ENCODE measurements around the gene RPS24. TPM values are rescaled to one million over a fixed set of nuclear protein-coding genes. Genes with fewer than 3 reads are reported as not detected.

Gene RPS24
- total RNA-seq, 4 donors from 2014 or later = 2,501 to 3,845 (median 3,318) TPM

DNA sequence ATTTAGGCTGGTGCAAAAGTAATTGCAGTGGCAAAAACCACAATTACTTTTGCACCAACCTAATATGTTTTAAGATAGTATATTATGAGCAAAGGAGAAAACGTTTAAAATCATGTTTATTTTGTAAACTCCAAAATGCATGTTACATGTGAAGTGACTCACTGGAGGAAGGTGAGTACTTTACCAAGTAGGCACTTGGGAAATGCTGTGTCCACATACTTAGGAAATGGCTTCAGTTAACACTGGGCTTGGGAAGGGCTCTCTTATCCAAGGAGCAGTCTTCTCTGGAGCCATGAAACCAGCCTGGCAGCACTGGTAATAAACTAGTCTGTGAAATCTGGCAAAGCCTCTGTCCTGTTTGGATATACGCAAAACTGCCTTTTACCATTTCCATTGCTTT is 4.4 kb downstream of the RPS24 start:
- intact Hi-C loops (cut with DNase I; ENCODE audit: low total_unique reads) = no loop called here
- TF ChIP-seq CTCF (IDR thresholded peaks at IDR 0.05) (no peak), POLR2A (IDR thresholded peaks at IDR 0.05) (no peak)
- DNase-seq (ENCODE audit: low spot score in 2 of 2) = no peak

DNA sequence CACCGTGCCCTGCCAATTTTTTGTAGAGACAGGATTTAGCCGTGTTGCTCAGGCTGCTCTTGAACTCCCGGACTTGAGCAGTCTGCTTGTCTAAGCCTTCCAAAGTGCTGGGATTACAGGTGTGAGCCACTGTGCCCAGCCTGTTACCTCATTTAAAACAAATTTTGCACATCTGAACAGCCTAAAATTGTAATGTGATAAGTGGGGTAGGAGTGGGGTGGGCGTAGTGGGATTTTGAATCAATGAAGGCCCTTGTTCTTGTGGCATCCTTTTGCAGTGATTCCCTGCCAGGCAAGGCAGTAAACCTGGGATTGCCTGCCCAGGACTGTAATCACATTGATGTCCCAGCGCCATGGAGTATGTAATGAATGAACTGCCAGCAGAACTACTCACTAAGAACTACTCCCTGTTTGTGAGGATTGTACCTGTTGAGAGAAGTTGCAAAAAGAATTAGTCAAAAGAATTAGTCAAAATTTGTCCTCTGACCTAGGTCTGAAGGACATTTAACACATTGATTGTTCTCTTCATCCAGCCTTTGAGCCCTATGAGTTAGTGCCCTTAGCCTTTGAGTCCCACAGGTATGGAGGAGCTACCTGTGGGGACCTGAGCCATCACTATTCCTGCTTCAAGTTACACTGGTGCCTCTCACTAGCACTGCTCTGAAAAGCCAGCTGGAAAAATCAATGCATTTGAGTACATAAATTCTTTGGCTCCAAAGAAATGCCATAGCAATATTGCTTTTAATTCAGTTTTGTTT is 5.3 kb downstream of the RPS24 start:
- no peak for DNase-seq (ENCODE audit: low spot score in 2 of 2)
- intact Hi-C loops (cut with DNase I; ENCODE audit: low total_unique reads) = no loop called here
- no peak for TF ChIP-seq CTCF (IDR thresholded peaks at IDR 0.05)
- TF ChIP-seq POLR2A (IDR thresholded peaks at IDR 0.05) = no peak
- 70 to 71% methylated on average over 5 of the region's 5 CpGs for WGBS, 2 donors
- H3K4me3 ChIP-seq (ENCODE audit: low read depth, poor library complexity, severe bottlenecking) = no peak overlapping the region

More for the DNA sequence above, 4.4 kb downstream of the RPS24 start:
- H3K4me3 ChIP-seq (ENCODE audit: low read depth, poor library complexity, severe bottlenecking) = no peak overlapping the region
- 59 to 67% methylated on average over 2 of the region's 2 CpGs for WGBS, 2 donors

GRCh38 chr10:78039743-78040142 is 6.1 kb downstream of the RPS24 start:
- intact Hi-C loops (cut with DNase I; ENCODE audit: low total_unique reads) = no loop called here

DNA sequence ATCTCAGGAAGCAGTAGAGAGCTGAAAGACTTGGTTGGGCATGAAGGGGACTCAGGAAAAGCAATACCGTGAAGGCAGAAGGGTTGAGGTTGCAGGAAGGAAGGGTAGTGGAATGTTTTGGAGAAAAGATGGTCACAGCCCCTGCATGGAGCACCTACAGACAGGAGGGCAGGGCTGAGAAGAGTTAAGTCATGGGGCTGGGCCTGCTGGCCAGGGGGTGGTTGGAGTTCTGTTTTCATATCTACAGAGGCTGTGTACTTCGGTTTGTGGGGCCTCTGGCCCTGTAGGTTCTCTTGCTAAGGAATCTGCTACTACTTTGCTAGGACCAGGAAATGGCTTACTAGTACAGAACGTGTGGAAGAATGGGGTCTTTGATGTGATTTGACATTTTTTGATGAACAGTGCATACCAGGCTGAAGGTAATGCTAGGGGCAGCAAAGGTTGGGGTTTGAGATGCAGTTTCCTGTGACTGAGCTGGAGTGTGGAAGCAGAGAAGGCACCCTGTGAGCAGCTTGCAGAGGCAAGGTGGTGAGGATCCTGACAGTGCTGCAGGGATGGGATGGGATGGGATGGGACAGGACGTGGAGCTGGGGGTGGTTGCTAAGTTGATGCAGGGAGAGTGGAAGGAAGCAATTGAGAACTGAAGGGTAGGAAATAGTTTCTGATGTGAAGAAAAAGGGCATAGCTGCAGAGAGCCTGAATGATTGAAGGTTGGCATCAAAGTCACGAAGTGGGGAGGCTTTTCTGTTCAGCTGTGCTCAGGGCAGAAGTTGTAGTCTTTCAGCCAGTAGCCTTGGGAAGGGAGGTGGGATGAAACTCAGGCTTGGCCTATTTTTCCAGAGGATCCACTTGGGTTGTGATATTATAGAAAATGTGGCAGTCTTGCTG is 7.8 kb downstream of the RPS24 start:
- intact Hi-C loops (cut with DNase I; ENCODE audit: low total_unique reads) = no loop called here
- DNase-seq (ENCODE audit: low spot score in 2 of 2) = no peak
- no peak overlapping the region for H3K4me3 ChIP-seq (ENCODE audit: low read depth, poor library complexity, severe bottlenecking)
- TF ChIP-seq POLR2A (IDR thresholded peaks at IDR 0.05) = no peak
- 64 to 75% methylated on average over 5 of the region's 5 CpGs for WGBS, 2 donors

More at GRCh38 chr10:78039743-78040142, 6.1 kb downstream of the RPS24 start:
- no peak for DNase-seq (ENCODE audit: low spot score in 2 of 2)
- 68 to 78% methylated on average over 3 of the region's 3 CpGs for WGBS, 2 donors
- TF ChIP-seq CTCF (IDR thresholded peaks at IDR 0.05) (no peak), POLR2A (IDR thresholded peaks at IDR 0.05) (no peak)
- no peak overlapping the region for H3K4me3 ChIP-seq (ENCODE audit: low read depth, poor library complexity, severe bottlenecking)

- no peak for DNase-seq (ENCODE audit: low spot score in 2 of 2)
- no peak overlapping the region for H3K4me3 ChIP-seq (ENCODE audit: low read depth, poor library complexity, severe bottlenecking)
- intact Hi-C loops (cut with DNase I; ENCODE audit: low total_unique reads) = no loop called here
- 68 to 78% methylated on average over 2 of the region's 2 CpGs for WGBS, 2 donors
- TF ChIP-seq POLR2A (IDR thresholded peaks at IDR 0.05) = no peak
- TF ChIP-seq CTCF (IDR thresholded peaks at IDR 0.05) = no peak
Observed at GRCh38 chr10:78042058-78042751, 8.5 kb downstream of the RPS24 start.

DNA sequence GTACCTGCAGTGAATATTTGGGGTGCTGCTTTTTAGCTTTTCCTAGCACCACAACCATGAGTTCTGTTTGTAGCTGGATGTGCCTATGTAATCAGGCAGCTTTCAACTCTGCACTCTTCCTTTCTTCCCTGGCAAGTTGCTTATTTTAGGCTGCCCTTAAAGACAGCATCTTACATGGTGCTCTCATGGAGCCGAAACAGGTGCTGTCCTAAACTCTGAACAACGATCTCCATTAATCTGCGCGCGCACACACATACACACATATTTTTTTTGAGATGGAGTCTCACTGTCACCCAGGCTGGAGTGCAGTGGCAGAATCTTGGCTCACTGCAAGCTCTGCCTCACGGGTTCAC is 9.1 kb downstream of the RPS24 start:
- DNase-seq (ENCODE audit: low spot score in 2 of 2) = no peak
- WGBS, 2 donors = 96 to 98% methylated on average over 6 of the region's 6 CpGs
- no peak for TF ChIP-seq CTCF (IDR thresholded peaks at IDR 0.05)
- no peak for TF ChIP-seq POLR2A (IDR thresholded peaks at IDR 0.05)
- H3K4me3 ChIP-seq (ENCODE audit: low read depth, poor library complexity, severe bottlenecking) = no peak overlapping the region
- intact Hi-C loops (cut with DNase I; ENCODE audit: low total_unique reads) = no loop called here
